Measurements from ENCODE around the gene NYAP1.
"Not testable (repeated sequence)": the region's sequence is repeated elsewhere in the genome, so short reads cannot be mapped to it uniquely, and the experiment has no call there.

GRCh38 chr7:100523192-100523591 lies 39.5 kb downstream of the NYAP1 start:
- TF ChIP-seq CTCF (IDR thresholded peaks at IDR 0.05; ENCODE audit: borderline replicate concordance, extremely low read depth, low read length, poor library complexity, severe bottlenecking); EZH2 (IDR thresholded peaks at IDR 0.05; ENCODE audit: borderline replicate concordance, low read depth, low read length, severe bottlenecking): not testable (repeated sequence)
